Endodermal cell (in vitro differentiated cells): ENCODE data around the gene PTPRM. TPM values are rescaled to one million over a fixed set of nuclear protein-coding genes. Genes with fewer than 3 reads are reported as not detected.

Experiments
- DNase-seq: peaks from one replicate; pipeline ENCODE4 v3.0.0-alpha.2; 2017
- H3K27ac ChIP-seq: 2 replicates; pipeline ENCODE4 v1.5.1; 2013; ENCODE audit warnings: mild to moderate bottlenecking, low read depth, low read length, moderate library complexity
- H3K27me3 ChIP-seq: 2 replicates; pipeline ENCODE4 v1.6.1; 2013; ENCODE audit warnings: mild to moderate bottlenecking, low read length, moderate library complexity; ENCODE audit not compliant: insufficient read depth, control insufficient read depth, poor library complexity, severe bottlenecking
- H3K36me3 ChIP-seq: 2 replicates; pipeline ENCODE4 v1.7.0; 2013; ENCODE audit warnings: mild to moderate bottlenecking, low read length, moderate library complexity; ENCODE audit not compliant: control insufficient read depth, insufficient read depth
- H3K4me1 ChIP-seq: one replicate; pipeline ENCODE4 v1.7.0; 2013; ENCODE audit warnings: low read length; ENCODE audit not compliant: control insufficient read depth, insufficient read depth
- H3K4me3 ChIP-seq: 2 replicates; pipeline ENCODE4 v1.5.1; 2013; ENCODE audit warnings: mild to moderate bottlenecking, low read length, moderate library complexity
- H3K9ac ChIP-seq: 2 replicates; pipeline ENCODE4 v1.6.1; 2013; ENCODE audit warnings: mild to moderate bottlenecking, low read length, moderate library complexity; ENCODE audit not compliant: poor library complexity, severe bottlenecking; ENCODE audit errors: extremely low read depth
- H3K9me3 ChIP-seq: 2 replicates; pipeline ENCODE4 v1.6.1; 2013; ENCODE audit warnings: mild to moderate bottlenecking, low read length, moderate library complexity; ENCODE audit not compliant: control insufficient read depth
- H3K27ac Mint-ChIP-seq: 2 replicates; pipeline ENCODE4 v1.8.0; 2020; ENCODE audit warnings: mixed read lengths
- H3K27me3 Mint-ChIP-seq: 2 replicates; pipeline ENCODE4 v1.8.0; 2021; ENCODE audit warnings: mild to moderate bottlenecking, mixed read lengths; ENCODE audit not compliant: insufficient read depth
- H3K36me3 Mint-ChIP-seq: 2 replicates; pipeline ENCODE4 v1.8.0; 2020; ENCODE audit warnings: low read depth, mixed read lengths
- H3K4me1 Mint-ChIP-seq: 2 replicates; pipeline ENCODE4 v1.8.0; 2020; ENCODE audit warnings: mixed read lengths
- H3K4me3 Mint-ChIP-seq: 2 replicates; pipeline ENCODE4 v1.8.0; 2020; ENCODE audit warnings: mild to moderate bottlenecking, moderate library complexity, mixed read lengths
- H3K9me3 Mint-ChIP-seq: 2 replicates; pipeline ENCODE4 v1.8.0; 2020; ENCODE audit warnings: mild to moderate bottlenecking, mixed read lengths
- CTCF ChIP-seq: fragments of 200-600 bp; sonication (generic); conservative IDR thresholded peaks from 2 replicates; pipeline ENCODE4 v1.5.0; 2021; ENCODE audit warnings: antibody characterized with exemption, mild to moderate bottlenecking
- WGBS, 2 experiments: methylation state at CpG; one replicate each; pipeline versions ENCODE4 v1.1.5 to v1.1.7; 2013; ENCODE audit warnings: missing lambda C conversion rate in 2 of 2, mixed read lengths in 1 of 2; ENCODE audit not compliant: insufficient coverage in 1 of 2, insufficient read length in 1 of 2; 5-methylcytosine and 5-hydroxymethylcytosine counted together
- total RNA-seq, 2 donors: library from RNA; stranded (reverse); fragmentation: NEBNext Ultra II Directional in 1 of 2; extraction: Animal tissue kit (Norgen Biotek cat#: 25700) in 1 of 2; gene quantifications; 2 replicates in 1 of 2; 3 replicates in 1 of 2; pipeline ENCODE4 v1.2.1, GENCODE V29; 2021

Gene PTPRM
- total RNA-seq, 2 donors from 2014 or later: 47.2 to 57.6 TPM

GRCh38 chr18:7608174-7608550 is 41.0 kb downstream of the PTPRM start:
- no peak overlapping the region for H3K4me3 ChIP-seq
- WGBS, 2 experiments: 100% methylated on average over 1 of the region's 1 CpG
- no peak overlapping the region for H3K27ac Mint-ChIP-seq
- H3K36me3 ChIP-seq: no peaks in the 10 kb centered on the region
- H3K36me3 Mint-ChIP-seq: no peaks in the 10 kb centered on the region
- H3K27me3 Mint-ChIP-seq: no peaks in the 10 kb centered on the region
- no peaks in the 10 kb centered on the region for H3K9me3 Mint-ChIP-seq
- H3K27ac ChIP-seq: no peak overlapping the region
- no peaks in the 10 kb centered on the region for H3K27me3 ChIP-seq
- DNase-seq: no peak
- no peaks in the 10 kb centered on the region for H3K9me3 ChIP-seq
- peaks cover 24% of the 10 kb centered on the region for H3K4me1 ChIP-seq
- H3K9ac ChIP-seq: no peak overlapping the region
- no peak overlapping the region for H3K4me3 Mint-ChIP-seq
- H3K4me1 Mint-ChIP-seq: peaks cover 61% of the 10 kb centered on the region
- TF ChIP-seq CTCF: no peak

GRCh38 chr18:7608781-7609201 is 41.7 kb downstream of the PTPRM start:
- Mint-ChIP-seq H3K9me3 (no peaks in the 10 kb centered on the region), H3K4me3 (no peak overlapping the region), H3K36me3 (no peaks in the 10 kb centered on the region), H3K4me1 (peaks cover 58% of the 10 kb centered on the region), H3K27ac (no peak overlapping the region), H3K27me3 (no peaks in the 10 kb centered on the region)
- Histone ChIP-seq H3K27ac (no peak overlapping the region), H3K4me3 (no peak overlapping the region), H3K9ac (no peak overlapping the region), H3K27me3 (no peaks in the 10 kb centered on the region), H3K4me1 (peaks cover 18% of the 10 kb centered on the region), H3K36me3 (no peaks in the 10 kb centered on the region), H3K9me3 (no peaks in the 10 kb centered on the region)
- DNase-seq: no peak
- WGBS, 2 experiments: 94% methylated on average over 2 of the region's 2 CpGs; no CpG with 5 or more reads in 1 of the 2 experiments
- TF ChIP-seq CTCF: no peak

- H3K27ac ChIP-seq: no peak overlapping the region
- H3K9ac ChIP-seq: no peak overlapping the region
- peaks cover 18% of the 10 kb centered on the region for H3K4me1 ChIP-seq
- no peak for TF ChIP-seq CTCF
- Mint-ChIP-seq H3K27ac (no peak overlapping the region), H3K27me3 (no peaks in the 10 kb centered on the region), H3K9me3 (no peaks in the 10 kb centered on the region), H3K4me3 (no peak overlapping the region), H3K36me3 (no peaks in the 10 kb centered on the region), H3K4me1 (peaks cover 54% of the 10 kb centered on the region)
- no peak for DNase-seq
- H3K36me3 ChIP-seq: no peaks in the 10 kb centered on the region
- no peak overlapping the region for H3K4me3 ChIP-seq
- no peaks in the 10 kb centered on the region for H3K27me3 ChIP-seq
- no peaks in the 10 kb centered on the region for H3K9me3 ChIP-seq
- WGBS, 2 experiments: 100% methylated on average over 1 of the region's 1 CpG; no CpG with 5 or more reads in 1 of the 2 experiments
These were observed 42.5 kb downstream of the PTPRM start for GRCh38 chr18:7609617-7610016.
